ENCODE results near the gene CCPG1.

CCPG1 gene

DNA sequence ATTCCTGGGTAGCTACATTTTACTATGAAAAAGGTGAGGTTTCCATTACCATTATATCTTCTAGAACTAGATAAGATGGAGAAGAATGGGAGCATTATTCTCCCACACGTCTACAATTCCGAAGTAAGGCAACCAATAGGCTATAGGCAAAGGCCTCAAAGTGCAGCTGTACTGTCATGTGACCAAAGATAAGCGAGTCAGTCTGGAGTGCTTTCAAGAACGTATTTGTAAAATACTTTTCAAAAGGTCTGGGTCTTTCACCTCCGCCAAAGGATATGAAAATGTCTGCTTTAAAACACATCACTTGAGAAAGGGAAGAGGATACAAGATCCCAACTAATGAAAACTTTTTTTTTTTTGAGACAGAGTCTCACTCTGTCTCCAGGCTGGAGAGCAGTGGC, 9.9 kb downstream of the CCPG1 start:
- no peak for DNase-seq
- in situ Hi-C loops (cut with MboI; ENCODE audit: low pct_unique_long_range_greater_than_20kb, low sequenced_read_pairs), result no loop called here

- DNase-seq, result no peak
- in situ Hi-C loops (cut with MboI; ENCODE audit: low pct_unique_long_range_greater_than_20kb, low sequenced_read_pairs), result no loop called here
Measured at GRCh38 chr15:55394694-55395093, 13.5 kb downstream of the CCPG1 start.

GRCh38 chr15:55389264-55389607, 18.9 kb downstream of the CCPG1 start:
- in situ Hi-C loops (cut with MboI; ENCODE audit: low pct_unique_long_range_greater_than_20kb, low sequenced_read_pairs), result no loop called here
- no peak for DNase-seq

- in situ Hi-C loops (cut with MboI; ENCODE audit: low pct_unique_long_range_greater_than_20kb, low sequenced_read_pairs), result no loop called here
- DNase-seq, result no peak
Measured at GRCh38 chr15:55387027-55387426, 21.1 kb downstream of the CCPG1 start.

GRCh38 chr15:55383687-55384086, 24.5 kb downstream of the CCPG1 start:
- in situ Hi-C loops (cut with MboI; ENCODE audit: low pct_unique_long_range_greater_than_20kb, low sequenced_read_pairs), result no loop called here
- no peak for DNase-seq

- in situ Hi-C loops (cut with MboI; ENCODE audit: low pct_unique_long_range_greater_than_20kb, low sequenced_read_pairs), result no loop called here
Measured at GRCh38 chr15:55381595-55381994, 26.6 kb downstream of the CCPG1 start.

GRCh38 chr15:55379095-55379494, 29.1 kb downstream of the CCPG1 start:
- in situ Hi-C loops (cut with MboI; ENCODE audit: low pct_unique_long_range_greater_than_20kb, low sequenced_read_pairs), result no loop called here
- no peak for DNase-seq

More at GRCh38 chr15:55381595-55381994, 26.6 kb downstream of the CCPG1 start:
- no peak for DNase-seq

GRCh38 chr15:55372701-55373440, 35.3 kb downstream of the CCPG1 start:
- DNase-seq, result no peak
- in situ Hi-C loops (cut with MboI; ENCODE audit: low pct_unique_long_range_greater_than_20kb, low sequenced_read_pairs), result no loop called here

DNA sequence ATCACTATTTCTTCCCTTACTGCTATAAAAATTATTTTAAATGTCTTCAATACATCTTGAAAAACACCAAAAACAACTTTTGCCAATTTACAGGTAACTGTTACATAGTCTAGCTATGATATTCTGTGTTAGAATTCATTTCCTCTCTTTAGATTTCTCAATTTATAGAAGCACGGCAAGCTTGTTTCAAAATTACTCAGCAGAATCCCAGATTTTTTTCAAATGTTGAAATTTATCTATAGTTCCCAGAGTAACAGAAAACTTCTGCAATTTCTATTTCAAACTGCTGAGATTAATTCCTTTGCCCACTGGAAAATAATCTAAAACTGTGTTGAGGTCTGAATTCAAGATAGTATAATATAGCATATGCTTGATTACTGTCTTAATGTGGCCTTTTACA, 41.2 kb downstream of the CCPG1 start:
- DNase-seq, result no peak
- in situ Hi-C loops (cut with MboI; ENCODE audit: low pct_unique_long_range_greater_than_20kb, low sequenced_read_pairs), result no loop called here

DNA sequence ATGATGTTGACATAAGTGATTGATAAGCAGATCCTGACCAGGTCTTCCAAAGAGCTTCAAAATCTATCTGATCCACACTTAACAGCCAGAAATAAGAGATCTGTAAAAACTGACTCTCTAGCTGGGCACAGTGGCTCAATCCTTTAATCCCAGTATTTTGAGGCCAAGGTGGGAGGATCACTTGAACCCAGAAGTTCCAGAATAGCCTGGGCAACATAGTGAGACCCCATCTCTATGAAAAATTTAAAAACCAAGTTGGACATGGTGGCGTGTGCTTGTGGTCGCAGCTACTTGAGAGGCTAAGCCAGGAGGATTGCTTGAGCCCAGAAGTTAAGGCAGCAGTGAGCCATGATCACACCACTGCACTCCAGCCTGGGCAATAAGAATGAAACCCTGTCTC, 45.5 kb downstream of the CCPG1 start:
- in situ Hi-C loops (cut with MboI; ENCODE audit: low pct_unique_long_range_greater_than_20kb, low sequenced_read_pairs), result no loop called here

GRCh38 chr15:55361048-55361447, 47.1 kb downstream of the CCPG1 start:
- in situ Hi-C loops (cut with MboI; ENCODE audit: low pct_unique_long_range_greater_than_20kb, low sequenced_read_pairs), result no loop called here
- DNase-seq, result no peak

More for the DNA sequence above, 45.5 kb downstream of the CCPG1 start:
- no peak for DNase-seq

DNA sequence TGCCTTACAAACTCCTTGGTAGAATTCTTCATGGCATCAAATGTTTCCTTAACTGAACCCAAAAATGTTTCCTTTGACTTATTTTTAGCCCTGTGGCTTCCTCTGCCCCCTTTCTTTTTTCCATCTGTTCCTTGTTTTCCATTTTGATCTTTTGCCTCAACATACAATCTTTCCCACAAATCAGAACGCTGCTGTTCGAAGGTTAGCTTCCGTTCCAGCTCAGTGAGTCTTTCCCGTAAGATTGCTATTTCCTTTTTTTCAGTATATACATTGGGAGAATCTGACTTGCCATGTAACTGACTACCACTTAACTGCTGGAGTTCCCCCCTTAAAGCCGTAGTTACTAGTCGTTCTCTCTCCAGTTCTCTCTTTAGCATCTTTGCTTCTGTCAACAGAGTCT, 47.9 kb downstream of the CCPG1 start:
- peak; percentile 40 for DNase-seq
- in situ Hi-C loops (cut with MboI; ENCODE audit: low pct_unique_long_range_greater_than_20kb, low sequenced_read_pairs), result no loop called here

DNA sequence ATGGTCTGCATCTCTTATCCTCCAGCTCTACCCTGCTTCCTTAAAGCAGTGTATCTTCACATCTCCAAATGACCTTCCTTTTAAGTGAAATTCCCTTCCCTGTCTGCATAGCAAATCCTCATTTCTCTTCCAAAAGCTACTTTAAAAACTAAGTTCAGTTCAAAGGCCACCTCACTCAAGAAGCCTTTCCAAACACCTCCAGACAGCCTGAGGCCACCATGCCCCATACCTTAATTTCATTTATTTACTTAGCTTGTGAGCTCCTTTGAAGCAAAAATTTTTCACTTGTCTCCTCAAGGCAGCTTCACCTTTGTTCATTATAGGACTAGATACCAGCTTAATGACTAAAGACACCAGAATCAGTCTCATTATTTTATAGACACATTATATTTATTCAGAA, 49.7 kb downstream of the CCPG1 start:
- no peak for DNase-seq
- in situ Hi-C loops (cut with MboI; ENCODE audit: low pct_unique_long_range_greater_than_20kb, low sequenced_read_pairs), result no loop called here

- DNase-seq, result no peak
- in situ Hi-C loops (cut with MboI; ENCODE audit: low pct_unique_long_range_greater_than_20kb, low sequenced_read_pairs), result no loop called here
Measured at GRCh38 chr15:55357774-55358173, 50.4 kb downstream of the CCPG1 start.

DNA sequence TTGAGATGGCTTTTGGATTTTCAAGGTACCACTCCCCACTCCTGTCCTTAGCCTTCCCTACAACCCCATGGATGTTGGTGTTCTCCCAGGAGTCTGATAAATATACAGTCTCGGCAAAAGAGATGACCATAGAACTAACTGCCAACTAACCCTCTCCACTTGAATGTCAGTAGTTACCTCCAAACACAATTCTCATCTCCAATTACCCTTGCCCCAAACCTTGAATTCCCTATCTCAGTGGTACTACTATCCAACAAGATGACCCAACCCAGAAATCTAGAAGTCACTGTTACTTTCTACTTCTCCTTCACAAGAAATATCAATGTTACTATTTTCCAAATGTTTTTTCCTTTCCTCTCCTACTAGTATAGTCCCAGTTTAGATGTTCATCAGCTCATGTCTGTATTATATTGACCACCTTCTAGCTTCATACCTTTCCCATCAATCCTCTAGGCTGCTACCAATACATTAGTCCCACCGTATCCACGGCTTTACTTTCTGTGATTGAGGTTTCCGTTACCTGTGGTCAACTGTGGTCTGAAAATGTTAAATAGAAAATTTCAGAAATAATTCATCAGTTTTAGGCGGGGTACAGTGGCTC, 51.1 kb downstream of the CCPG1 start:
- DNase-seq, result no peak
- in situ Hi-C loops (cut with MboI; ENCODE audit: low pct_unique_long_range_greater_than_20kb, low sequenced_read_pairs), result no loop called here

- in situ Hi-C loops (cut with MboI; ENCODE audit: low pct_unique_long_range_greater_than_20kb, low sequenced_read_pairs), result no loop called here
- DNase-seq, result no peak
Measured at GRCh38 chr15:55353025-55353424, 55.1 kb downstream of the CCPG1 start.

DNA sequence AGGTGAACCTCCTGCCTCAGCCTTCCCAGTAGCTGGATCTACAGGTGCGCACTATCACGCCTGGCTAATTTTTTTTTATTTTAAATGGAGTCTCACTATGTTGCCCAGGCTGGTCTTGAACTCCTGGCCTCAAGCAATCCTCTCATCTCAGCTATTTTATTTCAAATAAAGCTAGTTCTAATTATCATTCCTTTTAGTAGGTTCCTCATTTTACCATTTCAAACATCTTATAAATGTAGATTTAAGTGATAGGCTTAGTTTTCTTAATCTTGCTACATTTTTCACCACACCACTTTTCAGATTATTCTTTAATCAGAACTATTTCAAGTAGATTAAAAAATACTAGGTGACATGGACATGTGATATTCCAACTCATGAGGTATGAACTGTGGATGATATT, 58.9 kb downstream of the CCPG1 start:
- in situ Hi-C loops (cut with MboI; ENCODE audit: low pct_unique_long_range_greater_than_20kb, low sequenced_read_pairs), result no loop called here
- DNase-seq, result no peak

GRCh38 chr15:55348281-55348778, 59.8 kb downstream of the CCPG1 start:
- in situ Hi-C loops (cut with MboI; ENCODE audit: low pct_unique_long_range_greater_than_20kb, low sequenced_read_pairs), result no loop called here
- no peak for DNase-seq

DNA sequence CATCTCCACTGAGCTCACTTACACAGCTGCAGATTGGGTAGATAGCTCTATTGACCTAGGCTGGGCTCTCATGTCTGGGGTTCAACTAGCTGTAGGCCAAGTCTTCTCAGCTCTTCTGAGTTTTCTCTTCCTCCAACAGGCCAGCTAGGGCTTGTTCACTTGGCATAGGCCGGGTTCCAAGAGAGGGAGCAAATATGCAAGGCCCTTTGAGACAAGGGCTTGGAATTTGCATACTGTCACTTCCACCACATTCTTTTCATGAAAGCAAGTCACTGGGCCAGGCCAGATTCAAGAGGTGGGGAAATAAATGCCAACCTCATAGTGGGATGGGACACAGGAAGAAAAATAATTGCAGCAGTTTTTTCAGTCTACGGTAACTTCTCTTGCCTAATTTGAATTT, 64.0 kb downstream of the CCPG1 start:
- no peak for DNase-seq

DNA sequence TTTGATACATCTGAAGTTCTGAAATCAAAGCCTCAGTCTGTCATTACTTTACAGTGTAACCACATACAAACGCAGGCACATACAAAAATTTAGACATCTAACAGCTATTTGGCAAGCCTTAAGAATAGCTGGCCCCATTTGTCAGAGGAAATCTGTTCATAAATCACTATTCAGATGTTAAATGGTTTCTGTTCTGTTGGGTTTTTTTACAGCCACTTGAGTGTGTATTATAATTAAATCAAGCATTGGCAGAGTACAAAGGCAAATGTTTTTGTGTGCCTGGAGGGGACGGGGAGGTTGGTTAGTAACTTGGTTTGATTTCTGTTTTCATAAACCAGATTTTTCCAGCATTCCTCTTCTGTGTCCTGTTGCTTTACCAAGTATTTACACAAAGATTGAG, 65.0 kb downstream of the CCPG1 start:
- no peak for DNase-seq
- in situ Hi-C loops (cut with MboI; ENCODE audit: low pct_unique_long_range_greater_than_20kb, low sequenced_read_pairs), result no loop called here

More for the DNA sequence above, 64.0 kb downstream of the CCPG1 start:
- in situ Hi-C loops (cut with MboI; ENCODE audit: low pct_unique_long_range_greater_than_20kb, low sequenced_read_pairs), result no loop called here

DNA sequence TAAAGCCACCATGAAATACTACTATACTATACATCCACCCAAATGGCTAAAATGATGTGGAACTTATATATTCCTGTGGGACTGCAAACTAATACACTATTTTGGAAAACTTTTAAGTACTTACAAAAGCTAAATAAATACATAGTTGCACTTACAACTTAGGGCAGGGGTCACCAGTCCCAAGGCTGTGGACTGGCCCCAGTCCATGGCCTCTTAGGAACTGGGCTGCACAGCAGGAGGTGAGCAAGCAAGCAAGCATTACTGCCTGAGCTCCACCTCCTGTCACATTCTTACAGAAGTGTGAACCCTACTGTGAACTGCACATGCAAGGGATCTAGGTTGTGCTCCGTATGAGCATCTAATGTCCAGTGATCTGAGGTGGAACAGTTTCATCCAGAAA, 71.0 kb downstream of the CCPG1 start:
- no peak for DNase-seq
- in situ Hi-C loops (cut with MboI; ENCODE audit: low pct_unique_long_range_greater_than_20kb, low sequenced_read_pairs), result no loop called here

Data from KBM-7 (cell line).